ENCODE results near the gene PDS5B.
"Not testable (repeated sequence)": the region's sequence is repeated elsewhere in the genome, so short reads cannot be mapped to it uniquely, and the experiment has no call there.

GRCh38 chr13:32716201-32716600 is 129.9 kb downstream of the PDS5B start:
- not testable (repeated sequence) for TF ChIP-seq EZH2 (IDR thresholded peaks at IDR 0.05; ENCODE audit: insufficient read depth, poor library complexity, severe bottlenecking); EZH2phosphoT487 (IDR thresholded peaks at IDR 0.05; ENCODE audit: insufficient read depth, low read depth)
